T-helper 2 cell (primary cell): ENCODE results near the gene RHEBL1.
"Not testable (repeated sequence)": the region's sequence is repeated elsewhere in the genome, so short reads cannot be mapped to it uniquely, and the experiment has no call there.

Source experiments
- DNase-seq, 5 experiments: peaks; one replicate each; pipeline versions ENCODE4 v3.0.0 to v3.0.0-alpha.2; 2012 to 2022

RHEBL1 gene

DNA sequence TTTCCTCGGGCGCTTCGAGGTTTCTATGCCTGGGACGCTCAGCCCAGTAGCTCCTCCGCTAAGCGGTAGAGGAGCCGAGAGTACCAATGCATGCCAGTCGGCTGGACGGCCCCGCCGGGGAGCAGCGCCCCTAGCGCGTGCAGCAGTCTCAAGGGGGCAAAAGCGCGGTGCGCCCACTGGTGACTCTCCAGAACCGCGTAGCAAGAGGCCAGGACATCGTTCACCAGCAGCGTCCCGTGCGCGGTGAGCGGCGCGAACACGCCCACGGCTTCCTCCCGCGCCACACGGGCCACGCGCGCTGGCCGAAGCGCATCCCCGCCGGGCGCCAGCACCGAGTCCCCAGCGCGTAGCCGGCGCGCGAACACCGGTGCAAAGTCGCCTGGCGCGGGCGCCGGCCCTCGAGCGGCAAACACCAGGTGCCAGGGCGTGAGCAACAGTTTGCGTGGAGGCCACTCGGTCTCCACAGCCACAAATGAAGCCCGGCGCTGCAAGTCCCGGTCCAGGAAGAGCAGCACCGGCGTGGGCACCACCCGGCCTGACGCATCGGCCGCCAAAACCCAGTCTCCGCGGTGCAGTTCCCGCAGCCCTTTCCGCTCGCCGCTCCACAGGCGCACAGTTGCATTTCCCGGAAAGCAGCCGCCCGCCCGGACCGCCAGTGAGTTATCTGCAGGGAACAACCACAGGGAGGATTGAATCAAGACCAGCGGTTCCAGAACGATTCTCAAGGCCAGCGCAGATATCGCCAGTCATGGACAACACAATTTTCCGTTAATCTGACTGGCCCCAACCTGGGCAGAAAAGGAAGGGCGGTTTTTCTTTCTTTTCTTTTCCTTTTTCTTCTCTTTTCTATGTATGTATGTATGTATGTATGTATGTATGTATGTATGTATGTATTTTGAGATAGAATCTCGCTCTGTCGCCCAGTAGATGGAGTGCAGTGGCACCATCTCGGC is 20.3 kb upstream of the RHEBL1 start:
- peak in 2 of 5 experiments; percentile 19 to 48 for DNase-seq

DNA sequence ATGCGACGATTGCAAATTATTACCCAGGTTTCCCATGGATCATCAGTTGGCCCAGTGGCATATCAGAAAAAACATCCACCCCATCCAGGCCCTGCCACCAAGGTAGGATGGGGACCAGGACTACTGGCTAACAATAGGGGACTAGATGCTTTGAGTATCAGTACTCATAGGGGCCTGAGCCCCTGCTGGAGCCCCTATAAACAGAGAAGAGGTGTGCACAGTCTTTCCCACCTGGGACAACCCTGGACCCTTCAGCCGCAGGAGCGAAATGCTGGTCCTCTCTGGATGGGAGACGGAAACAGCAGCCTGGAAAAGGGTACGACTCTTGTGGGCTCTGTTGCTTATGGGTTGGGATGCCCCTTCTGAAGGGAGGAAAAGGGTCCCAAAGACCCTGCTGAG is 19.2 kb upstream of the RHEBL1 start:
- no peak for DNase-seq

DNA sequence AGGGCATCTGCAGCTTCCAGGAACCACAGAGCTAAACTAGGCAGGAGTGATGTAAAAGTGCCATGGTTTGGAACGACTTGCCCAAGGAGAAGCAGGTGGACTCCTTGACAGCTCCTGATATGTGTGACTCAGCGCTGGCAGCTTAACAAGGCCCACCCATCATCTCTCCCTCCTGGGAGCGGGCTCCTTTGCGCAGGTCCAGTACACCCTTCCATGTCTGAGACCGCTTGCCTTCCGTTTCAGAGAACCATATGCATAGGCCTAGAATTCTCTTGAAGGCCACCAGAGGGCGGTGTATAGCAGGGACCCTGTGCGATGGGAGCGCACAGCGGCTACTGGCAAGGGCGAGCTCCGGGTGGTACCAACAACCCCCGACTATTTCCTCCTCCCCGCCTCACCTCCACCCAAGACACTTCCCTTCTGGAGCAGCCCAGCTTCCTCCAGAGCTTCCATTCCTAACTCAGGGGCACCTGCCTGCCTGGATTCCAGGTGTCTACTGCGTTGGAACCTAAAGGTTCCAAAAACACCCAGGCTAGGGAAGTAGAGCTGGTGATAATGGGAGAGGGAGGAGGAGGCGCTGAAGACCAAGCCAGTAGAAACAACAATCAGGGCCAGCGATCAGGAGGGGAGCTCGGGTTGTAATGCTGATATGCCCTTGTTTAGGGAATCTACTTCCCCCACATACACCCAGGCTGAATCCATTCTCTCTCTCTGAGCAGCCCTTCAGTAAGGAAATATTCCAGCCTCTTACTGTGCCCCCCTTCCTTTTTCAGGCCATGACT is 18.6 kb upstream of the RHEBL1 start:
- DNase-seq, result peak in 4 of 5 experiments; percentile 29 to 81 (median 54)

DNA sequence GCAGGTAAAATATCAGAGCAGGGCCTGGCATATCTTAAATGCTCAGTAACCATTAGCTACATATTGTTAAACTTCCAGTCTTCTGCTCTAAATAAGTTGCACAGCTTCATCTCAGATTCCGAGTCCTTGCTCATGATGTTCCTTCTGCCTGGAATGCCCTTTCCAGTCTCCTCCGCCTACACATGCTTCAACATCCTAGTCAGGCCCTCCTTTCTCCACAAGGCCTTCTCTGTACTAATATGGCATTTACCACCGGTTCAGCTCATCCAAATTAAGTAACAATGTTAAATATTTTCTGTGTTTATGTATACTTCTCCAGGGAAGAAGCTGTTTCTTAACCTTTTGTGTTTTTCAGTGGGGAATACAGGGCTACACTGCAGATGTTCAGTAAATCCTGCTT is 16.3 kb upstream of the RHEBL1 start:
- no peak for DNase-seq

DNA sequence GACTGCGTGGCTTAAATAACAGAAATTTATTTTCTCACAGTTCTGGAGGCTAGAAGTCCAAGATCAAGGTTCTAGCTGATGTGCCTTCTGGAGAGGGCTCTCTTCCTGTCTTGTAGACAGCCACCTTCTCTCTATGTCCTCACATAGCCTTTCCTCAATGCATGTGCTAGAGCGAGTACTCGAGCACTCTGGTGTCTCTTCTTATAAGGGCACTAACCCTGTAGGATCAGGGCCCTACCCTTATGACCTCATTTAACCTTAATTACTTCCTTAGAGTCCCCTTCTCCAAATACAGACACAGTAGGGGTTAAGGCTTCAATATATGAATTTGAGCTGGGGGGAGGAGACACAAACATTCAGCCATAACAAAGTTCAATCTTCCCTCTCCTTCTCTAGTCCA is 14.7 kb upstream of the RHEBL1 start:
- DNase-seq, result no peak

DNA sequence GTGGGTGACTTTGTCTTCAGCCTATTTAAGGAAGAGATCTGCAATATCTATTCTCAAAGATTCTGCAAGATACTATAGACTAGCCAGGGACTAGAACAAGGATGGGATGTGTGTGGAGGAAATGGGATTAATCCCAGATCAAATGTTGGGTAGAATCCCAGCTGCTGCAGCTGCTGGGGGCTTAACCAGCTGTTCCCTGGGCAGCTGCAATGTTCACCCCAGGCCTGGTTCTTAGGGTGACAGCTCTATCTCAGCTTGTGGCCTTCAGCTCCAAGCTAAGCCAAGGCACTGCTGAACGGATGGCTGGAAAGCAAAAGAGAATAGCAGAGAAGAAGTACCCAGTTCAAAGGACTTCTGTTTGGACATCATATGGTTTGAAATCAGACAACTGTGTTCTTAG is 10.0 kb upstream of the RHEBL1 start:
- no peak for DNase-seq

DNA sequence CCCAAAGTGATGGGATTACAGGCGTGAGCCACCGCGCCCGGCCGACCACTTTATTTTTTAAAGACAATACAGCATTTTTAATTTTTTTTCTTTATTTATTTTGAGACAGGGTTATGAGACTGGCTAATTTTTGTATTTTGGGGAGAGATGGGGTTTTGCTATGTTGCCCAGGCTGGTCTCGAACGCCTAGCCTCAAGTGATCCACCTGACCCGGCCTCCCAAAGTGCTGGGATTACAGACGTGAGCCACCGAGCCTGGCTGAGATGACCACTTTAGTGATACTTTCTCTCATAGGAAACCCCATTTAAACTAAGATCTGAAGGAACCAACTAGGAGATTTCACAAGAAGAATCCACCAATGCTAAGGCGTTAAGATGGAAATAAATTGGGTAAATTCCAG is 1.2 kb upstream of the RHEBL1 start:
- DNase-seq, result no peak

DNA sequence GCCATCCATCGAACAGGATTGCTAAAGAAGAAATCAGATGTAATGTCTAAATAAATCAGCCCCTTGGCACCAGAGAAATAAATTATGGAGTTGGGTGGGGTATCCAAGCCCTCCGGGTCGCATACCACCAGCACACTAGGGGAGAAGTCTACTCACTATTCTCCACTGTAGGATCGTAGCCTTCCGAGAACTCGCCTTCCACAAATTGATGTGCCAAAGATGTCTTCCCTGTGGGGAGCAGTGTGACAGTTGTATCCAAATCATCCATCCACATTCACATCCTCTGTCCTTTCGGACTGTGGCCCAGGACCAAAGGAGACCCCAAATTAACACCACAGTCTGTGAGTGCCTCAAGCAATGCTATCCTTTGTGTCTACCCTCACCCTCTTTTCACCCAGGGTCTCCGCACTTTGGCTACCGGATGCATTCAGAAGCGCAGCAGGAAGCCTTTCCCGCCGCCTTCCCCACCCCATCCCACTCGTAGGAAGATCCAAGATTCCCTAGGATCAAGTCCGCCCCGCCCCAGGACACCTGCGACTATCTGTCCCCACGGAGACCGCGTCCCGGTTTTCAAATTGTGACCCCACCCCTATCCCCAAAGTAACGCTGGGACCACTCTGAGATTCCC is 786 bp downstream of the RHEBL1 start:
- no peak for DNase-seq

DNA sequence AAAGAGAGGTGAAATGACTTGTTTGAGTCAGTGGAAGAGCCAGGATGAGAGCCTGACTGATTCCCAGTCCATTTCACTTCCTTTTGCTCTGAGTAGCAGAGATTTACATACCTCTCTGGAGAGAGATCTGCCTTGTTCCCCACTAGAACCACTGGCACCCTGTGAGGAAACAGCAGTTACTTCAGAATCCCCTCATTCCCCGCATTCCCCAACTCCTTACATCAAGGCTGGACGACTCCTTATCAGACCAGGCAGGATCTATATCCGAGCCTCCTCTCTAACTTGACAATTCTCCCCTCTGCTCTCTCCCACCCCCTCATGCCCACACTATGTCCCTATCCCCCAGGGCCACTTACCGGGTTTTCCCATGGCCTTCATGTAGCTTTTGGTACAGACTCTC is 3.7 kb downstream of the RHEBL1 start:
- DNase-seq, result no peak

DNA sequence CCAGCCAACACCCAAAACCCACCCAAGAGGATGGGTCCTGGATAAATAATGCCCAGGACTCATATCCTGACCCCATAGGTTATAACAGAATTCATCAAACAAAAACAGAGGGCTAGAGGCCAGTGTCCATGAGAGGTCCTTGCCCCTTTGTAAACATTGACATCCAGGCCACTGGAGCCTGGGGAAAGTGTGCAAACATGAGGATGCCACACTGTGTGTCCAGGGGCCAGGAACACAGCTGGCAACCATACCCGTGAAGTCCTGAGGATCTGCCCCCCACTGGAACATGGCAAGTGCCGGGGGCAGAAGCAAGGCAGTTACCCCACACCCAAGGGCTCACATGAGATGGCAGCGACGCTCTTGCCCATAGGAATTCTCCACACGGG is 5.0 kb downstream of the RHEBL1 start:
- no peak for DNase-seq

DNA sequence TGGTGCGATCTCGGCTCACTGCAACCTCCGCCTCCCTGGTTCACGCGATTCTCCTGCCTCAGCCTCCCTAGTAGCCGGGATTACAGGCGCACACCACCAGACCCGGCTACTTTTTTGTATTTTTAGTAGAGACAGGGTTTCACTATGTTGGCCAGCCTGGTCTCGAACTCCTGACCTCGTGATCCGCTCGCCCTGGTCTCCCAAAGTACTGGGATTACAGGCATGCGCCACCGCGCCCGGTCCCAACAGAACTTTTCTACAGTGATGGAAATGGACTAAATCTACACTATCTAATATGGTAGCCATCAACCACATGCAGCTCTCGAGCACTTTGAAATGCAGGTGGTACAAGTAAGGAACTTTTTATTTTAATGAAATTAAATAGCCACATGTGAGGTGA is 7.9 kb downstream of the RHEBL1 start:
- not testable (repeated sequence) for DNase-seq

DNA sequence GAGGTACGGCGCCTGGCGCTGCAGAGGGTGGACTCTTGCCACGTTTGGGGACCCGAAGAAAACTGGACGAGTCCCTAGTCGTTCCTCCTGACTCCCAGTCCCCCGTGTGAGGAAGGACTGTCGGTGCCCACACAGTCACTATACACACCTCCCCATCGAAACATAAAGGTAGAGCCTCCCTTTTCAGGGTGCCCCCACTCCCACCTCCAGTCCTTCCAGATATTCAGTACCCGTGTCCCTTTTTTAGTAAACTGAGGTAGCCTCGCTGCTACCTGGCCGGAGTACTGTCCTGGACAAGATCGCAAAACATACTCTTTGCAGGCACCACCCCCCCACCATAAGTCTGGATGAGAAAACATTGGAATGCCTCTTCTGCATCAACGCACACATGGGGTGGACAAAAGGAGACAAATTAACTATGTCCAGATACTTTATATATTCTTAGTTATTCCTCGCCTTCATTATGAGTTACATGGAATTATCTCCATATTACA is 8.6 kb downstream of the RHEBL1 start:
- no peak for DNase-seq

DNA sequence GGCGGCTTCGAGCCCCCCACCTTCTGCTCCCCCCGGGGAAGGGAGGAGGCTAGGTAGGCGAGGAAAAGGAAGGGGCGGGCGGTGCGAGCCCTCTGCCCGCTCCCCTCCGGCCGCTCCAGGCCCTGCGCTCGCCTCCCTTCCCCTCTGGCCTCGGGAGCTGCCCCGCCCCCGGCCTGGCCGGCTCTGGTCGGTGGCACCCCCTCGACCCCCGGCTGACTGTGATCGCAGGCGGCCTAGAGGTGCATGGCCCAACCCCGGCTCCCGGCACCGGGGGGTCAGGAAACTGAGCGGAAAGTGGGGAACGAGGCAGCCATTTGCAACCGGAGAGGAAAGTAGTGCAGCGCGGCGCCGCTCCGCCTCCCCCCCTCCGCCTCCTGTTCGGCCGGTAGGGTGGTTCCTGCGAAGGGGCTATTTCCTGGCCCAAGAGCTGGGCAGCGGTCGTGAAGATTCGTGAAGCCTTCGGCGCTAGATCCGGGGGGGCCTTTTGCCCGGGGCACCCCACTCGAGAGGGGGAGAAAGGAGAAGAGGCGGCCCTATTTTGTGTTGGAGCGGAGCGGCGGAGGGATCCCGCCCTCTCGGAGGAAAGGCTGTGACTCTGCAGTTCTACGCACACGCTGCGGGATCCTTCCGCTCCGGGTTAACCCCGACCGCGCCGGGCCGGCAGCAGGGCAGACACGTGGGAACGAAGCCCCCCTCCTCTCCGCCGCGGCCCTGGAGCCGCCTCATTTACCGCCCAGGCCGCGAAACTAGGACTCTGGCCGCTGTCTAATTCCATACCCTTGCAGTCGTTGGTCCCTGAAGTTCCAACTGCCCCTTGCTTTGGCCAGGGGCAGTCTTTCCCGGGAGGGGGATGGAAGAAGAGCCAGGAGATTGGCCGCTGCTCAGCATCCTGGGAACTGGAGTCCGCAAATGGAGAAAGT is 9.3 kb downstream of the RHEBL1 start, which contains the start of gene KMT2D:
Gene KMT2D (minus strand): TSS at position 558 of the 920 bp plus-strand sequence. CDS start 5,470 bp downstream, outside the sequence.
- DNase-seq, result peak; percentile 68 to 99 (median 85)

DNA sequence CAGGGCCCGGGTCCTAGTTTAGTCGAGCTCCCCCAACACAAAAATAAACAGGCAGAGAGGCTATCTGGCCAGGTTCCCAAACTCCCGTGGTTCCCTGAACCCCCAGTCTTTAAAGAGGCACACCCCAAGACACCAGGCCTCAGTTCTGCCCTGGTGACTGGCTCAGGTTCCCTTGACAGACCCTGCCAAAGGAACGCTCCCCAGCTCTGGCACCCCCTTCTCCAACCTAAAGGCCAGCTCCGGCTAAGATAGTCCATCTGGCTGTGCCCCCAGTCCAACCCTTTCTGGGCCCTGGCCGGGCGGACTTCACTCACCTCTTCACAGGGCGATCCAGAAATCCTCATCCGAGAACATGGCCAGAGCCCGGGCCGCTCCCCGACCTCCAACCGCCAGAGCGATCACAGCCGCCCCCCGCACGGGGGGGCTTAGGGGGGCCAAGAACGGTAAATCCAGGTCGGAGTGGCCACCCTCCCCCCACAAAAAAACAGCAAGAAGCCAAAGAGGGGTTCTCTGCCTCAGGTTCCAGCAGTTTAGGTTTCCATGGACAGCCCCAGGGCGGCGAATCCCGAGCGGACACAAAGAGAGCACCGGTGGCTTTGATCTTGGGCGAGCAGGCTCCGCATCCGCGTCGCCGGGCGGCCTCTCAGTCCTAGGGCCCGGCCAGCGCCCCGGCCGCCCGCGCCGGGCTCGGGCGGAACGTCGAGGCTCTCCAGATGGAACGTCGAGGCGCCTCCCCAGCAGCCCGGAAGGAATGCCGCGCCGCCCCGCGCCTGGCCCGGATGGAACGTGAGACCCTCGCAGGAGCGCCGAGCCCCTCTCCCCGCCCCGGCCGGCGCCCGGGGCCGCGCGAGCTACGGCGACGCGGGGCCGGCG is 10.2 kb downstream of the RHEBL1 start:
- DNase-seq, result peak in 1 of 5 experiments; percentile 37

DNA sequence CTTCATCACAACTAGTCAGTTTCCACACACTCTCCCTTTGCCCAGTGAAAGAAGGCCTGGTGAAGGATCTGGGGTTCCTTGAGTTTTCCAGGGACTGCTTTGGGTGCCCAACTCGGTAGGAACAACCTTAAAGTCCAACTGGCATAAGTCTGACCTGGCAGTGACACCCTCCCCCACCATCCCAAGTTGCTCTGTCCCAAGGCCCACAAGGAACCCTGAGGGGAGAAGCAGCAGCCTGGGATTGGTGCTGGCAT is 10.8 kb downstream of the RHEBL1 start:
- DNase-seq, result no peak

DNA sequence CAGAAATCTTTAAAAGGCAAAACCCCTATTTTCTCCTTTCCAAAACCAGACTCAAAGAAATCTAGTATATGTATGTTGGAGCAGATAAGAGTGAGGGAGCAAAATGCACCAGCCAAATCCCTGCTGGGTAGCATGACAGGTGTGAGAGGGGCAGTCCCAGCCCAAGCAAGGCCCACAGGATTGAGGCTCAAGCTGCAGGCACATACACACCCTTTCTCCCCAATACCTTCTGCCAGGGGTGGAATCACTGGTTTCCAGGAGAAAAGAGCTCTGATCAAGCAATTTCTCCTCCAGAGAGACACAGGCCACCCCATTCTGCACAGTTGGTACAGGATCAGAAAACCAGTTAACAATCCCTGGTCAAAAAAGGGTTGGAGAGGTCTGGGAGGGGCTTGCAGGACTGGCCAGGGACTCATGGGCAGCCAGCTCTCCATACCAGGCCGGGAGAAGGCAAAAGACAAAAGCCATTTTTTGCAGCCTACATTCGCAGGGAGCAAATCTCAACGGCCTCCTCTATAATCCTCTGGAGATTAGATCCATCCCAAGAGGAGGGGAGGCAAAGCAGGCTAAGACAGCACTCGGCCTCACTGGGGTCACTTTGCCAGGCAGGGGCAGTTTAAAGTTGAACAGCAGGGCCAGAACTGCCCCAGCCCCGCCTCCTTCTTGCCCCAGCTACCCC is 11.3 kb downstream of the RHEBL1 start:
- no peak for DNase-seq

DNA sequence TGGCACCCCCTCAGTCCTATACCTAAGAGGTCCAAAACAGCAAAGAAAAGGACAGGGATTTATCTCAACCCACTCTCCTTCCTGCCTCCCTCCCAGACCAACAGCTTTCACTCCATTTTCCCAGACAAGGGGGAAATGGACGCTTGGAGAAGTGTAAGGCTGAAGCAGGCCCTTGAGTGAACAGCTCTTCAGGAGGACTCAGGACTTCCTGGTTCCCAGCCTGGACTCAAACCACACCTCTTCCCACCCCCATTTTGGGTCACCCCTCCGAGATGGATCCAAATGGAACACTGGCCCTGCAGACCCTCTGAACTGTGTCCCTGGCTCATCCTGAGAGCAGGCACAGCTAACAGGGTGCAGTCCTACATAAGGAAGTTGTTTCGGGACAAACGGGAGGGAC is 11.9 kb downstream of the RHEBL1 start:
- DNase-seq, result no peak

DNA sequence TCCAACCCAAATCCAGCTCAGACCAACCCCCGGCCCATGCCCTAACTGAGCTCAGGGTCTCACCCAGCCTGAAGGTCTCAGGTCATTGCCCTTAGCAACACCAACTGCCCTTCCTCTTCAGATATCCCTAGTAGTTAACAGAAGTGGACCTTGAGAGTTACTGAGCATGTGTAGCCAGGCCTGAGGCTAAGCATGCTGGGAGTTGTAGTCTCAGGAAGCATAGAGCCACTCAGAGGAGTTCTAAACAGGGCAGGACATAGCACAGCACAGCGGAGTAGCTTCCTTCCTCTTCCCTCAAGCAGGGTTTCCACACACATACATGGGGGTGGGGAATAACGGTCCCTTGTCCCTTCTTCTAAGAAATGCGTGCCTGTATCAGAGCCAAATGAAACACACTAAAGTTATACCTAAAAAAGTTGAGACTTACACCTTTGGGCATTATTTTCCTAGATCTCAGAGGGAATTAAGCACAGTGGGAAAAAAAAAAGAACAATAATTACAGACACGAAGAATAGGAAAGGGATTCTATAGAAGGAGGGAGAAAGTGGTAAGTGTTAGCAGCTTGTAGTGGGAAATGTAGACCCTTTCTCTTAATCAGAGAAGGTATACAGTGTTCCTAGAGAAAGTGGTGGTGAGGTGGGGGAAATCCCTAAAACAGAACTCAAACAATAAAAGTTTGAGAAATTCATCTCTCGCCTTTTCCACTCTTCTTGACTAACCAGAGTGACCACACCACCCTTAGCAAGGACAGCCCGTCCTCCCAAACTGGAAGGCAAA is 13.6 kb downstream of the RHEBL1 start:
- DNase-seq, result peak in 4 of 5 experiments; percentile 10 to 77 (median 40)

DNA sequence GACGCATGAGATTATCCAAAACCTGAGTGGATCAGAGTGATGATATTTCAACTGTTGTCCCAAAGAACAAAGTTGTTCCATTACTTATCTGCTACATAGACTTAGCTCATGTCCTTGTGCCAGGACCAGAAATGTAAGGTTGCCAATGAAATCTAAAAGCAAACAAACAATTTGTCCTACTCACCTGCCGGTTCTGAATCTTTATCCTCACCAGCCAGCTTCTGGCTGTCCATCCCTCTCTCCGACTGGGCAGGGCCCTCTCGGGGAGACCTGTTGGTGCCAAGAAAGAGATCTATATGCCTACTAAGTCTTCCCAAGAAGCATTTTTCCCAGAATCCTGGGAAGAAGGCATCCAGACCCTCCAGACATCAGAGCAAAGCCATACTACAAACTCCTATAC is 14.7 kb downstream of the RHEBL1 start:
- DNase-seq, result no peak

DNA sequence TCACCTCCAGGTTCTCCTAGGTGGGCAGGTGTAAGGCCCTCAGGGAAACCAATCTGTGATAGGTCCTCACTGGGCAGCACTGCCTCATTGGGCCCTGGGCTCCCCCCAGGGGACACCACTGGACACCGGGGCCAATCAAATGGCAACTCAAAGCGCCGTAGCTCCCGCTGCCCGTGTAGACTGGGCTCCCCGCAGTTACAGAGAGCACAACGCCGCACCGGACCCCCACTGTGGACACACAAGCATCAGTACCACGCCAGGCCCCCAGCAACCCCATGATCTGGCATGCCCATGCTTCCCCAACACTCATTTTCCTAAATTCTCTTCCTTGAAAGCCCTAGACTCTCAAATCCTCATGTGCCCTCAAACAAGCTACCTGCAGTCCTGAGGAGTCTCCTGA is 15.3 kb downstream of the RHEBL1 start:
- DNase-seq, result no peak
